HG02981 (cell line): ENCODE measurements around the gene NEGR1.

Experiments used
- ATAC-seq: cut with Tn5 transposase; IDR thresholded peaks from one replicate; pipeline ENCODE4 v1.9.1; 2021; ENCODE audit warnings: mild to moderate bottlenecking, moderate library complexity; ENCODE audit not compliant: unreplicated experiment

Gene NEGR1

GRCh38 chr1:71733121-71733520 lies 549.2 kb downstream of the NEGR1 start:
- no peak for ATAC-seq

- no peak for ATAC-seq
These were observed 560.8 kb downstream of the NEGR1 start for GRCh38 chr1:71721532-71721931.

GRCh38 chr1:71719330-71719729 lies 563.0 kb downstream of the NEGR1 start:
- ATAC-seq = no peak

GRCh38 chr1:71717186-71717585 lies 565.2 kb downstream of the NEGR1 start:
- ATAC-seq = no peak

GRCh38 chr1:71711456-71711855 lies 570.9 kb downstream of the NEGR1 start:
- no peak for ATAC-seq

- no peak for ATAC-seq
These were observed 576.2 kb downstream of the NEGR1 start for GRCh38 chr1:71706029-71706671.

GRCh38 chr1:71698186-71698585 lies 584.2 kb downstream of the NEGR1 start:
- ATAC-seq = no peak

- no peak for ATAC-seq
These were observed 586.5 kb downstream of the NEGR1 start for GRCh38 chr1:71695821-71696220.

GRCh38 chr1:71695084-71695483 lies 587.3 kb downstream of the NEGR1 start:
- no peak for ATAC-seq

- no peak for ATAC-seq
These were observed 588.8 kb downstream of the NEGR1 start for GRCh38 chr1:71693581-71693980.

GRCh38 chr1:71689635-71690034 lies 592.7 kb downstream of the NEGR1 start:
- no peak for ATAC-seq

- ATAC-seq = no peak
These were observed 595.0 kb downstream of the NEGR1 start for GRCh38 chr1:71687376-71687775.

GRCh38 chr1:71676979-71677925 lies 605.1 kb downstream of the NEGR1 start:
- no peak for ATAC-seq

GRCh38 chr1:71668065-71668464 lies 614.3 kb downstream of the NEGR1 start:
- no peak for ATAC-seq

GRCh38 chr1:71667216-71667615 lies 615.1 kb downstream of the NEGR1 start:
- no peak for ATAC-seq

GRCh38 chr1:71666609-71667008 lies 615.7 kb downstream of the NEGR1 start:
- no peak for ATAC-seq

GRCh38 chr1:71660411-71660810 lies 621.9 kb downstream of the NEGR1 start:
- ATAC-seq = no peak

- no peak for ATAC-seq
These were observed 624.3 kb downstream of the NEGR1 start for GRCh38 chr1:71657891-71658679.

- no peak for ATAC-seq
These were observed 625.4 kb downstream of the NEGR1 start for GRCh38 chr1:71656902-71657301.

- ATAC-seq = no peak
These were observed 626.7 kb downstream of the NEGR1 start for GRCh38 chr1:71655604-71656003.

GRCh38 chr1:71653952-71654351 lies 628.4 kb downstream of the NEGR1 start:
- no peak for ATAC-seq
